WERI-Rb-1 (cell line): ENCODE results near the gene CELF2.

Experiments used
- DNase-seq: peaks from one replicate; pipeline ENCODE4 v3.0.0-alpha.2; 2020
- H3K27ac ChIP-seq: fragments of 250-450 bp; sonication (Bioruptor Pico); 2 replicates; pipeline ENCODE4 v1.5.1; 2020; ENCODE audit warnings: mild to moderate bottlenecking, moderate library complexity
- H3K27me3 ChIP-seq: fragments of 250-450 bp; sonication (Bioruptor Pico); 2 replicates; pipeline ENCODE4 v1.5.1; 2021; ENCODE audit warnings: mild to moderate bottlenecking, low read depth, moderate library complexity; ENCODE audit not compliant: insufficient read depth, severe bottlenecking
- H3K36me3 ChIP-seq: fragments of 250-450 bp; sonication (Bioruptor Pico); 2 replicates; pipeline ENCODE4 v1.5.1; 2020; ENCODE audit warnings: mild to moderate bottlenecking, moderate library complexity
- H3K4me3 ChIP-seq: 2 replicates; pipeline ENCODE4 v1.5.1; 2011; ENCODE audit warnings: low read depth, mild to moderate bottlenecking, control low read depth, low read length
- H3K9me3 ChIP-seq: fragments of 250-450 bp; sonication (Bioruptor Pico); 2 replicates; pipeline ENCODE4 v1.5.1; 2021; ENCODE audit warnings: mild to moderate bottlenecking, moderate library complexity; ENCODE audit not compliant: severe bottlenecking
- TF ChIP-seq, protein P1 (sequence below): IDR thresholded peaks from 2 replicates; pipeline ENCODE4 v1.5.1; 2011; ENCODE audit warnings: low read depth, mild to moderate bottlenecking, control low read depth, inconsistent platforms, low read length

CELF2 gene

GRCh38 chr10:11017570-11018431, at the start of gene CELF2:
TSS of gene CELF2 (plus strand) at chr10:11017872. CDS start at chr10:11018090, 218 bp downstream.
- peak; percentile 62 for DNase-seq
- Histone ChIP-seq H3K4me3 (peak within 1 kb of the TSS; percentile 45), H3K36me3 (no peaks in the 10 kb centered on the region), H3K27ac (peak within 1 kb of the TSS; percentile 53), H3K9me3 (no peaks in the 10 kb centered on the region), H3K27me3 (no peaks in the 10 kb centered on the region)
- TF ChIP-seq, protein P1, sequence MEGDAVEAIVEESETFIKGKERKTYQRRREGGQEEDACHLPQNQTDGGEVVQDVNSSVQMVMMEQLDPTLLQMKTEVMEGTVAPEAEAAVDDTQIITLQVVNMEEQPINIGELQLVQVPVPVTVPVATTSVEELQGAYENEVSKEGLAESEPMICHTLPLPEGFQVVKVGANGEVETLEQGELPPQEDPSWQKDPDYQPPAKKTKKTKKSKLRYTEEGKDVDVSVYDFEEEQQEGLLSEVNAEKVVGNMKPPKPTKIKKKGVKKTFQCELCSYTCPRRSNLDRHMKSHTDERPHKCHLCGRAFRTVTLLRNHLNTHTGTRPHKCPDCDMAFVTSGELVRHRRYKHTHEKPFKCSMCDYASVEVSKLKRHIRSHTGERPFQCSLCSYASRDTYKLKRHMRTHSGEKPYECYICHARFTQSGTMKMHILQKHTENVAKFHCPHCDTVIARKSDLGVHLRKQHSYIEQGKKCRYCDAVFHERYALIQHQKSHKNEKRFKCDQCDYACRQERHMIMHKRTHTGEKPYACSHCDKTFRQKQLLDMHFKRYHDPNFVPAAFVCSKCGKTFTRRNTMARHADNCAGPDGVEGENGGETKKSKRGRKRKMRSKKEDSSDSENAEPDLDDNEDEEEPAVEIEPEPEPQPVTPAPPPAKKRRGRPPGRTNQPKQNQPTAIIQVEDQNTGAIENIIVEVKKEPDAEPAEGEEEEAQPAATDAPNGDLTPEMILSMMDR = no peak

DNA sequence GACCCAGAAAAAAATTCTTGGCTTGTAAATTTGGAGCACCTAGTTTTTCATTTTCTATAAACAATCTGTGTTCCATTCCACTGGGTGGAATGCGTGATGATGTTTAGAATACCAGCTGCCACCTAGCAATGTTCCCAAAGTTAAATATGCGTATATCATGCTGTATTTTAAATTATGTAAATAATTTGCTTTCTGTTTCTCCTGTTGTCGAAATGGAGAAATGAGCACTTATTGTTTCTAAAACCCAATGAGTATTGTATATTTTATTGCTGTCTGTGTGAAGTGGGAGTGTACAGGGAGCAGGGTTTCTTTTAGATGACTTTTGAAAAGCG, 49.4 kb upstream of the CELF2 start:
- no peak for DNase-seq
- TF ChIP-seq, protein P1 = no peak
- H3K27ac ChIP-seq = no peak overlapping the region
- H3K27me3 ChIP-seq = no peaks in the 10 kb centered on the region
- no peak overlapping the region for H3K4me3 ChIP-seq
- no peaks in the 10 kb centered on the region for H3K9me3 ChIP-seq
- H3K36me3 ChIP-seq = no peaks in the 10 kb centered on the region

- Histone ChIP-seq H3K27me3 (no peaks in the 10 kb centered on the region), H3K36me3 (no peaks in the 10 kb centered on the region), H3K27ac (no peak overlapping the region), H3K9me3 (no peaks in the 10 kb centered on the region), H3K4me3 (no peak overlapping the region)
- TF ChIP-seq, protein P1 = no peak
- DNase-seq = no peak
Measured at GRCh38 chr10:10973310-10973709, 44.4 kb upstream of the CELF2 start.

DNA sequence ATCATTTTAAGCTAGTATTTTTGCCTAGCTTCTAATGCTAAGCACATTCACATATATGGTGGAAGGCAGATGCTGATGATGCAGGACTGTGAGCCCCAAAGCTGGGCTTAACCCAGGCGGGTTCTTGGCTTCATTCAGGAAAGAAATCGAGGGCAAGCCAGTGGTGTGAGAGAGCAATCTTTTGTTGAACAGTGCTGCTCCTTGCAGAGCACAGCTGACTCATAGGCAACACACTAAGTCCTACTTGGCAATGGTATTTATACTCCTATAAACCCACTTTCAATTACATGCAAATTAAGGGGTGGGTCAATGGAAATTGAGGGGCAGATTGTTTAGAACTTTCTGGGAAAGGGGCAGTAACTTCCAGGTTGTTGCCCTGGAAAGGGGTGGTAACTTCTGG, 42.0 kb upstream of the CELF2 start:
- H3K27me3 ChIP-seq = no peaks in the 10 kb centered on the region
- DNase-seq = no peak
- no peak overlapping the region for H3K27ac ChIP-seq
- TF ChIP-seq, protein P1 = no peak
- H3K36me3 ChIP-seq = no peaks in the 10 kb centered on the region
- no peak overlapping the region for H3K4me3 ChIP-seq
- no peaks in the 10 kb centered on the region for H3K9me3 ChIP-seq

GRCh38 chr10:10976652-10977051, 41.0 kb upstream of the CELF2 start:
- H3K4me3 ChIP-seq = no peak overlapping the region
- no peaks in the 10 kb centered on the region for H3K27me3 ChIP-seq
- TF ChIP-seq, protein P1 = no peak
- no peak overlapping the region for H3K27ac ChIP-seq
- no peaks in the 10 kb centered on the region for H3K9me3 ChIP-seq
- H3K36me3 ChIP-seq = no peaks in the 10 kb centered on the region
- DNase-seq = no peak
